PC-3 (cell line): ENCODE data around the gene GFAP.

Source experiments
- CTCF ChIP-seq: fragments of 300-600 bp; sonication (generic); conservative IDR thresholded peaks from 2 replicates; pipeline ENCODE4 v1.5.1; 2017; ENCODE audit warnings: antibody characterized with exemption, low read depth, mild to moderate bottlenecking, low read length
- EZH2phosphoT487 ChIP-seq: fragments of 300-600 bp; sonication (generic); IDR thresholded peaks from 2 replicates; pipeline ENCODE4 v1.6.1; 2018; ENCODE audit warnings: mild to moderate bottlenecking, antibody characterized with exemption, low read length, borderline replicate concordance

- no peak for TF ChIP-seq CTCF
- no peak for TF ChIP-seq EZH2phosphoT487
Measured at GRCh38 chr17:44899074-44899782, 16.1 kb downstream of the GFAP start, which contains the start of gene EFTUD2.
